GM10266 (cell line): Measurements from ENCODE around the gene ST6GAL1.

Experiments used
- DNase-seq: peaks from one replicate; pipeline ENCODE4 v3.0.0; 2012; ENCODE audit errors: extremely low spot score
- CTCF ChIP-seq: IDR thresholded peaks from 2 replicates; pipeline ENCODE4 v1.5.1; 2012; ENCODE audit warnings: mild to moderate bottlenecking, low read depth; ENCODE audit not compliant: control insufficient read depth, insufficient read depth; ENCODE audit errors: missing control alignments

Gene ST6GAL1

GRCh38 chr3:186938716-186939115 is 8.4 kb downstream of the ST6GAL1 start:
- no peak for DNase-seq
- TF ChIP-seq CTCF = no peak

- no peak for TF ChIP-seq CTCF
- no peak for DNase-seq
Observed at GRCh38 chr3:186939536-186939935, 9.2 kb downstream of the ST6GAL1 start.

- DNase-seq = no peak
- TF ChIP-seq CTCF = no peak
Observed at GRCh38 chr3:186940967-186941366, 10.6 kb downstream of the ST6GAL1 start.

GRCh38 chr3:186942168-186942567 is 11.8 kb downstream of the ST6GAL1 start:
- no peak for TF ChIP-seq CTCF
- DNase-seq = no peak

GRCh38 chr3:186945255-186945823 is 15.0 kb downstream of the ST6GAL1 start:
- DNase-seq = no peak
- no peak for TF ChIP-seq CTCF

DNA sequence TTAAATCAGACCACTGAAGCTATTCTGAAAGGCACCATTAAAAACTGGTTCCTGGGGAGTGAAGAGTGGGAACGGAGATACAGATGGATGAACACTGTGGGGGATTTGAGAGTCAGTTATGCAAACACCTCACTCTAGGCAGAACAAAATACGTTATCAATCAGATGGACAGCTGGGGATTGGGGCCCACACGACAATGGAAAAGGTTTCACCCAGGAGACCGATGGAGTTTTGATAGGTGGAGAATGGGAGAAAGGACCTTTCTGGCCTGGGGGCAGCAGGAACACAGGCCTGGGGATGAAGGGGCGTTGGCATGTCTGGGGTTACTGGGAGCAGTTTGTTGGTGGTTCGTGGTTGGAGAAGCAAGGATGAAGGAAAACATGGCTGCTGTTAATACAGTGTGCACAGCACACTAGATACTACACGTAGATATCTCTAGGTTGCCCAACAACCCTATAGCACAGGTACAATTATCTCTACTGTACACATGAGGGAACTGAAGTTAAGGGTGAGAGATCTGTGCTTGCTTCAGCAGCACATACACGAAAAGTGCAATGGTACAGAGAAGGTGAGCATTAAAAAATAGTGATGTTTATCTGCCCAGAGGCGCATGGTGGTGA is 16.5 kb downstream of the ST6GAL1 start:
- peak; percentile 64 for DNase-seq
- no peak for TF ChIP-seq CTCF

DNA sequence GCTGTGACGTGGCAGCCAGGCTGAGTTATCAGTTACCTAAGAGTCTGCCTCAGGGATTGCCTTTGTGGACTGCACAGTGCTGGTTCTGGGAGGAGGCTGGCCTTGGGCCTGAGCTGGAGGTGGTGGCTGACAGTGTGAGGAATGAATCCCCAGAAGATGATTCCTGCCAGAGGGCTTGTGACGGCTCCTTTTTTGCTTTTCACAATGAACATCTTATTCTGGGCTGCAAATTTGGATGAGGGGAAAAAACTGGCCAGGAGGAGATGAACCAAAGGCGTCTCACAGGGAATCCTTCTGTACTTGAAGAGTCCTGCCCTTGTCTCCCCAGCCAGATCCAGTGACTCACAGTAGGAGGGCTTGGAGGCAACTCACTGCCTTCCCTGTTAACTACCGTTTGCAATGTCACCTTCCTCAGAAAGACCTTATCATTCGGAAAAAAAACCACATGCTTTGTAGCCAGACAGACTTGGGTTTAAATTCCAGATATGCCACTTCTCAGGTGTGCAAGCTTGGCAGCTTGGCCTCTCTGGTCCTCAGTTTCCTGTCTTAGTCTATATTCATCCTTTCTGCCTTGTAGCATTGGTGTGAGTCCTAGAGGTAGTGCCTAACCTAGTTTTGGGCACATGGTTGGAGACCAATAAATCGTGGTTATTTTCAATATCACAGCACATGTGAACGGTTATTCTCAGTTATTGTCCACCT is 19.1 kb downstream of the ST6GAL1 start:
- TF ChIP-seq CTCF = no peak
- no peak for DNase-seq
